ENCODE data around the gene PTPRM. TPM values are rescaled to one million over a fixed set of nuclear protein-coding genes. Genes with fewer than 3 reads are reported as not detected.
A peak's percentile ranks its signal among the peaks of the same experiment; 100 is the strongest.

Gene PTPRM
- total and polyA plus RNA-seq, 2 experiments from 2014 or later, result 1.6 to 5.3 TPM

- Mint-ChIP-seq H3K4me1 (no peaks in the 10 kb centered on the region), H3K27ac (0 out of 2 replicates have a peak overlapping the region, but pooled peaks have one; percentile 17), H3K4me3 (no peak overlapping the region), H3K9me3 (no peaks in the 10 kb centered on the region), H3K36me3 (ENCODE audit: low read depth) (no peaks in the 10 kb centered on the region), H3K27me3 (ENCODE audit: insufficient read depth, low read depth, poor library complexity) (peaks cover 2% of the 10 kb centered on the region)
- no peak overlapping the region for H3K4me3 ChIP-seq
- H3K4me1 ChIP-seq (ENCODE audit: insufficient read depth), result no peaks in the 10 kb centered on the region; the same call in 1 of the 2 replicates
- ATAC-seq (no peak), DNase-seq (ENCODE audit: low spot score) (no peak)
- no peak overlapping the region for H2AFZ ChIP-seq
- H3K79me2 ChIP-seq (replicated peaks; ENCODE audit: insufficient read depth), result no peaks in the 10 kb centered on the region
- H3K27me3 ChIP-seq (ENCODE audit: insufficient read depth), result no peaks in the 10 kb centered on the region
- no peaks in the 10 kb centered on the region for H4K20me1 ChIP-seq (replicated peaks; ENCODE audit: insufficient read depth)
- H3F3A ChIP-seq (replicated peaks; ENCODE audit: low read depth), result no peaks in the 10 kb centered on the region
- H3K4me2 ChIP-seq, result no peak overlapping the region
- no peak overlapping the region for H3K27ac ChIP-seq (ENCODE audit: low read depth)
- H3K9me2 ChIP-seq (ENCODE audit: insufficient read depth), result no peaks in the 10 kb centered on the region
- H3K36me3 ChIP-seq (ENCODE audit: insufficient read depth), result no peaks in the 10 kb centered on the region
- TF ChIP-seq JUNB (IDR thresholded peaks at IDR 0.05; ENCODE audit: unreplicated experiment) (no peak), STAT1 (IDR thresholded peaks at IDR 0.05; ENCODE audit: unreplicated experiment) (no peak), ZNF462 (CRISPR knock-in tag; IDR thresholded peaks at IDR 0.05) (no peak), EZH2phosphoT487 (IDR thresholded peaks at IDR 0.05; ENCODE audit: unreplicated experiment) (no peak), NANOG (IDR thresholded peaks at IDR 0.05; ENCODE audit: borderline replicate concordance) (no peak), POLR2AphosphoS5 (IDR thresholded peaks at IDR 0.05; ENCODE audit: low read depth) (no peak), CREB1 (CRISPR knock-in tag; IDR thresholded peaks at IDR 0.05; ENCODE audit: low read depth) (no peak), ZNF114 (CRISPR knock-in tag; IDR thresholded peaks at IDR 0.05) (no peak), EZH2 (IDR thresholded peaks at IDR 0.05; ENCODE audit: low read depth, unreplicated experiment) (no peak), CTCF (conservative IDR thresholded peaks at IDR 0.05; ENCODE audit: low read depth in 2 of 2) (no peak), ZNF331 (CRISPR knock-in tag; IDR thresholded peaks at IDR 0.05; ENCODE audit: low read depth) (no peak)
- TF ChIP-seq, protein P1, sequence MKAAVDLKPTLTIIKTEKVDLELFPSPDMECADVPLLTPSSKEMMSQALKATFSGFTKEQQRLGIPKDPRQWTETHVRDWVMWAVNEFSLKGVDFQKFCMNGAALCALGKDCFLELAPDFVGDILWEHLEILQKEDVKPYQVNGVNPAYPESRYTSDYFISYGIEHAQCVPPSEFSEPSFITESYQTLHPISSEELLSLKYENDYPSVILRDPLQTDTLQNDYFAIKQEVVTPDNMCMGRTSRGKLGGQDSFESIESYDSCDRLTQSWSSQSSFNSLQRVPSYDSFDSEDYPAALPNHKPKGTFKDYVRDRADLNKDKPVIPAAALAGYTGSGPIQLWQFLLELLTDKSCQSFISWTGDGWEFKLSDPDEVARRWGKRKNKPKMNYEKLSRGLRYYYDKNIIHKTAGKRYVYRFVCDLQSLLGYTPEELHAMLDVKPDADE (IDR thresholded peaks at IDR 0.05), result no peak
- TF ChIP-seq, protein P2, sequence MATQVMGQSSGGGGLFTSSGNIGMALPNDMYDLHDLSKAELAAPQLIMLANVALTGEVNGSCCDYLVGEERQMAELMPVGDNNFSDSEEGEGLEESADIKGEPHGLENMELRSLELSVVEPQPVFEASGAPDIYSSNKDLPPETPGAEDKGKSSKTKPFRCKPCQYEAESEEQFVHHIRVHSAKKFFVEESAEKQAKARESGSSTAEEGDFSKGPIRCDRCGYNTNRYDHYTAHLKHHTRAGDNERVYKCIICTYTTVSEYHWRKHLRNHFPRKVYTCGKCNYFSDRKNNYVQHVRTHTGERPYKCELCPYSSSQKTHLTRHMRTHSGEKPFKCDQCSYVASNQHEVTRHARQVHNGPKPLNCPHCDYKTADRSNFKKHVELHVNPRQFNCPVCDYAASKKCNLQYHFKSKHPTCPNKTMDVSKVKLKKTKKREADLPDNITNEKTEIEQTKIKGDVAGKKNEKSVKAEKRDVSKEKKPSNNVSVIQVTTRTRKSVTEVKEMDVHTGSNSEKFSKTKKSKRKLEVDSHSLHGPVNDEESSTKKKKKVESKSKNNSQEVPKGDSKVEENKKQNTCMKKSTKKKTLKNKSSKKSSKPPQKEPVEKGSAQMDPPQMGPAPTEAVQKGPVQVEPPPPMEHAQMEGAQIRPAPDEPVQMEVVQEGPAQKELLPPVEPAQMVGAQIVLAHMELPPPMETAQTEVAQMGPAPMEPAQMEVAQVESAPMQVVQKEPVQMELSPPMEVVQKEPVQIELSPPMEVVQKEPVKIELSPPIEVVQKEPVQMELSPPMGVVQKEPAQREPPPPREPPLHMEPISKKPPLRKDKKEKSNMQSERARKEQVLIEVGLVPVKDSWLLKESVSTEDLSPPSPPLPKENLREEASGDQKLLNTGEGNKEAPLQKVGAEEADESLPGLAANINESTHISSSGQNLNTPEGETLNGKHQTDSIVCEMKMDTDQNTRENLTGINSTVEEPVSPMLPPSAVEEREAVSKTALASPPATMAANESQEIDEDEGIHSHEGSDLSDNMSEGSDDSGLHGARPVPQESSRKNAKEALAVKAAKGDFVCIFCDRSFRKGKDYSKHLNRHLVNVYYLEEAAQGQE (IDR thresholded peaks at IDR 0.05; ENCODE audit: unreplicated experiment), result no peak
Observed at GRCh38 chr18:7772510-7772888, 205.4 kb downstream of the PTPRM start.
